Fibroblast of skin of scalp (primary cell): ENCODE measurements around the gene NUDT3.
"Not testable (repeated sequence)": the region's sequence is repeated elsewhere in the genome, so short reads cannot be mapped to it uniquely, and the experiment has no call there.

Experiments used
- DNase-seq: peaks from one replicate; pipeline ENCODE4 v3.0.0-alpha.2; 2013

The NUDT3 gene

DNA sequence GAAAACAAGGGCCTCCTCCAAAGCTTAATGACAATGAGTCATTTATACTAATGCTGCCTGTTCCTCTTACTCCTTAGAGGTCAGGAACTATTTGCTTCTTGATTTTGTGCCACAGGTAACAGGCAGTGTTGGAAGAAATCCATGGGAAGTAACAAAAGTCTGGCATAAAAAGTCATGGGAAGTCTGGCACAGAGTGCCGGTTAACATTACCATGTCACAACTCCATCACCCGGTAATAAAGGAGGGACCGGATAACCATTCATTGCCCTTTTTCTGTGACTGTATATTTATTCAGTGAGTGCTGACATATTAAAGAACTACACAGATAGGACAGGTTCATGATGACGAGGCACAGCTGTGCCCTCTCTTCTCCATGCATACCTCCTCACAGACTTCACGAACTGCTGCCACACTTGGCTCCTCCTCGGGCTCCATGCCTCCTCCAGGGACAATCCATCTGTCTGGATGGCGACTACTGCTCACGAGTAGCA lies 50.9 kb downstream of the NUDT3 start:
- DNase-seq: no peak

- no peak for DNase-seq
Measured at GRCh38 chr6:34340906-34341480, 51.5 kb downstream of the NUDT3 start.

DNA sequence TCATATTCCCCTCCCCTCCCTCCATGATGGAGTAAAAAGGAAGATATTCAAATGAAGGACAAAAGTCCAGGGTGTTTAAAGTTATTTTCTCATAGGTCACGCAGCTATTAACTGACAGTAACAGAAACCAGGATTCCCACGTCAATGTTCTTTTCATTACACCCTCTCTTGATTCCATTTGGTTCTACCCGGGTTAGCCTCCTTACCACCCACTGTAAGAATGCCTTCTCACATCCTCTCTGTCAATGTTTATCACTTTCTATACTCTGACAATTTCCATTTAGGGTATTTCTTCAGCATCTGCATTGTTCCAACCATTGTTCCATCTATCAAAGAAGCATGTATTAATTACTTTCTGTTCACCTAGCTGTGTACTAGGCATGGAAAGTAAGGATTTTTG lies 52.1 kb downstream of the NUDT3 start:
- no peak for DNase-seq

- DNase-seq: no peak
Measured at GRCh38 chr6:34339971-34340370, 52.5 kb downstream of the NUDT3 start.

DNA sequence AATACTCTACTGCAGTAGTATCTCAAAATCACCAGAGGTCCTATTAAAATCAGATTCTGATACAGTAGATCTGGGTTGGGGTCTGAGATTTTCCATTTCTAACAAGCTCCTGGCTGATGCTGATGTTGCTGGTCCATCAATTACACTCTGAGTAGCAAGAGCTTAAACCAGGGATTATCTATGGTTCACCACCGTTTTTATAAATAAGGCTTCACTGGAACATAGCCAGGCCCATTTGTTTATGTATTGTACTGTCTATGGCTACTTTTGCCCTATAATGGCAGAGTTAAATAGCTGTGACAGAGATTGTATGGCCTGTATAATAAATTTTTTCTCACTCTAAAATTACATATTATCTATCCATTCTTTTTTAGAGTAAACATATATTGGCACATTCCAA lies 53.0 kb downstream of the NUDT3 start:
- no peak for DNase-seq

DNA sequence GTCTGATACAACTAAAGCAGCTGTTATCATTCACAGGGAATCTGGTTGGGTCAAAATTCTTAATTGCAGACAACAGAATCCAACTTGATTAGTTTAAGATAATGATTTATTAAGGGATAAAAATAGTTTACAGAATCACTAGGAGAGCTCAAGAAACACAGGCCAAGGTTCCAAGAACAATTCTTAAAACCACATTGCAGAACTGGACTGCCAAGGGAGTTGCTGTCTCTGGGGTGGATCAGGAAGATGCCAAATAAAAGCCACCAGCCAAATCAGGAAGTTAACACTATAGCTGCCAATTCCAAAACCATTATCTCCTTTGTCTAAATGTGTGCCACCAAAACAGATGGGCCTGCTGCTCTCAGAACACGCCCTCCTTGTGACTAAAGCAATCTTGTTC lies 53.7 kb downstream of the NUDT3 start:
- DNase-seq: no peak

DNA sequence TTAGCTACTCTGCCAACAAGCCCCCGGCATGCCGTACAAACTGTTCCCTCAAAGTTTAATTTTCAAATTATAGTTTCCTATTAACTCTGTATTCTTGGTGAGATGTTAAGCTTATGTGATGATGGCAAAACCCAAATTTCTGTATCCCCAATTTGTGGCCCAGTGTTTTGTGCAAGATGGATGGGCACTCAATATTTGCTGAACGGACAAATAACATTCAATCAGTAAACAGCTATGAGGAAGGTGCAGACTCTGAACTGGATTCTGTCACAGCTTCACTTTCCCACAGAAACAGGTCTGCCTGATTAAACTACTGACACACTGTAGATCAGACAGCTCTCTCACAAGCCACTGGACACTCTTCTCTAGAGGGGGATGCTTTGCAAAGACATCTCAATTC lies 54.1 kb downstream of the NUDT3 start:
- no peak for DNase-seq

GRCh38 chr6:34334796-34335416 lies 57.6 kb downstream of the NUDT3 start:
- DNase-seq: peak; percentile 32

DNA sequence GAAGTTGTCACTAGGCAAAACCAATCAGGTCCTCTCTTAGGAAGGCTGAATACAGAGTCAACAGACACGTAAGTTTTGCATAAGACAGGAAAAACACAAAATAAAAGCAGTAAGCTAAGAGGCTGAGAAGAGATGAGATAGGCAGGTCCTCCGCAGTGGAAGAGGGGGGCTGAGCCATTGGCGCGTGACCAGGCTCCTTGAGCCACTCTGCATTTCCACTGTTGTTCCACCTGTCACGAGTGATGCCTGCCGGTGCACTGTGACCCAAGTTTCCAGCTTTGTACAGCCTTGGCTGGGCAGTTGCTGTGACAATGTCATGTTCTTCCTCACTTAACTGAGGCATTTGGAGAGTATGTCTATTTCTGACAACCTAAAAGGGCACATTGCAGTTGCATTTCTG lies 58.6 kb downstream of the NUDT3 start:
- DNase-seq: no peak

DNA sequence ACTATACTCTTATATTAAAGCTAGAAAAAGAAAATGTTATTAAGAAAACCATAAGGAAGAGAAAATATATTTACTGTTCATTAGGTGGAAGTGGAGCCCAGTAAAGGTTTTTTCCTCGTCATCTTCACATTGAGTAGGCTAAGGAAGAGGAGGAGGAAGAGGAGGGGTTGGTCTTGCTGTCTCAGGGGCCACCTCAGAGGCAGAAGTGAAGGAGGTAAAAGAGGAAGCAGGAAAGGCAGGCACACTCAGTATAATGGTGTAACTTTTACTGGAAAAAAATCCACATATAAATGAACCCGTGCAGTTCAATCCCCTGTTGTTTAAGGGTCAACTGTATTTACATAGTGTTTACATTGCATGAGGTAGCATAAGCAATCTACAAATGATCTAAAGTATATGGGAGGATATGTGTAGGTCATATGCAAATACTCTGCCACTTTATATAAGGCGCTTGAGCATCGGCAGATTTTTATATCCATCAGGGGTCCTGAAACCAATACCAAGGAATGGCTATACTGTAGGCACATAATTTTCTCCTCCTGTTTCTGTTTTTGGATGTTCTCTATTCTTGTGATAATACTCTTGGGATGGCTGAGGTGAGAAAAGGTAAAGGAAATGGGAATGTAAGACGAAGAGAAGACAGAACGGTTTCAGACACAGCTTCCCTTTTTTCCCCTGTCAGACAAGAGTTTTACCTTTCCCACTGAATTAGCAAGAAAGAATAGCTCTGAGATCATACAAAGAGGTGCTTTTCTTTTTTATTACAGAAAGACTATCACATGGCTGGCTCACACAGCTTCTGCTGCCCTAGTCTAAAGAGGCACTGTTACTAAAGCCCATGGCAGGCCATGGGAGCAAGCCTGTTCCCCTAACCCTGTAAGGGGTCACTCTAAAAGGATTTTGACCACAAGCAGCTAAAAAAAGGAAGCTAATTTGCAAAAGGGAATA lies 59.9 kb downstream of the NUDT3 start:
- no peak for DNase-seq

DNA sequence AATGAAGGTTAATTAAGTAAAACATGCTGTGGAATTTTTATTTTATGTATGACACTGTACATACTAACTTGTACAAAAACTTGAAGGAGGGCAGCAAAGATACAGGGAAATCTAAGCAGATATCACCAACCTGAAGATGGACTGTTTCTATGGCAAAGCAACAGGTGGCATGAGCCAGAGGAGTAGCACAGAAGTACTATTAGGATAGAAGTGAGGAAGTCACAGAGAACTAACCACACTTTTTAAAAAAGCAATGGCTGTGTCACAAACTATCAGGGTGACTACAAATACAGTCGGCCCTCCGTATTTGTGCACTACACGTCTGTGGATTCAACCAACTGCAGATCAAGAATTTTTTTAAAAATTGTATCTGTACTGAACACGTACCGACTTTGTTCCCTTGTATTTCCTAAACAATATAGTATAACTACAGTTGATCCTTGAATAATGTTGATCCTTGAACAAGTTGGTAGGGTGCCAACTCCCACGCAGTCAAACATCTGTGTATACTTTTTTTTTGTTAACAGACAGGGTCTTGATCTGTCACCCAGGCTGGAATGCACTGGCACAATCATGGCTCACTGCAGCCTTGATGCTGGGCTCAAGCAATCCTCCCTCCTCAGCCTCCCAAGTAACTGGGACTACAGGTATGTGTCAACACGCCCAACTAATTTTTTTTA lies 61.0 kb downstream of the NUDT3 start:
- no peak for DNase-seq

GRCh38 chr6:34329814-34330213 lies 62.7 kb downstream of the NUDT3 start:
- not testable (repeated sequence) for DNase-seq

GRCh38 chr6:34328969-34329368 lies 63.5 kb downstream of the NUDT3 start:
- DNase-seq: no peak

- not testable (repeated sequence) for DNase-seq
Measured at GRCh38 chr6:34327313-34328205, 64.9 kb downstream of the NUDT3 start.

DNA sequence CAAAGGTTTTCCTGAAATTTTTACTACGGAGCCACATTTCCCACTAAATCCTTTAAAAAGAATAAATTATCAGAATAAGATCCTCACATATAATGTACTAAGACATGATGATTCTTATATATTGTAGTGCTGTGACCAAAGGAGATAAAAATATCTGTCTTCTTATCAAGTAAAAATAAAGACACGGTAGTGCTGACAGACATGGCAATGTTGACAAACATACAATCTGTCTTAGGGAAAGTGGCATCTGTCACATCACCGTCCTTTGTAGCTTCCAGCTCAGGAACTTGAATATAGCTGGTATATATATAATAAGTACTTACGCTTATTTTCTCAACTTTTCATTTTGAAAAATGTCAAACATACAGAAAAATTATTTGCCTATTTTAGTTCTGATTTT lies 66.8 kb downstream of the NUDT3 start:
- no peak for DNase-seq

- DNase-seq: peak; percentile 36
Measured at GRCh38 chr6:34324738-34325444, 67.6 kb downstream of the NUDT3 start.

DNA sequence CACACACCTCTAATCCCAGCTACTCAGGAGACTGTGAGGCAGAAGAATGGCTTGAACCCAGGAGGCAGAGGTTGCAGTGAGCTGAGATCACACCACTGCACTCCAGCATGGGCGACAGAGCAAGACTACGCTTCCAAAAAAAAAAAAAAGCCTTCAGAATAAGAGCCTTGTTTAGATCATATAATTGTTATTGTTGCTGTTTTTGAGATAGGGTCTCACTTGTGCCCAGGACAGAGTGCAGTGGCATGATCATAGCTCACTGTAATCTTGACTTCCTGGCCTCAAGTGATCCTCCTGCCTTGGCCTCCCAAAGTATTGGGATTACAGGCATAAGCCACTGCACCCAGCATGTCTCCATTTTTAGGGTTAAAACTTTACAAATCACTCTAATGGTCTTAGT lies 68.2 kb downstream of the NUDT3 start:
- DNase-seq: not testable (repeated sequence)

- no peak for DNase-seq
Measured at GRCh38 chr6:34323300-34323699, 69.2 kb downstream of the NUDT3 start.

GRCh38 chr6:34322732-34323131 lies 69.7 kb downstream of the NUDT3 start:
- DNase-seq: no peak

DNA sequence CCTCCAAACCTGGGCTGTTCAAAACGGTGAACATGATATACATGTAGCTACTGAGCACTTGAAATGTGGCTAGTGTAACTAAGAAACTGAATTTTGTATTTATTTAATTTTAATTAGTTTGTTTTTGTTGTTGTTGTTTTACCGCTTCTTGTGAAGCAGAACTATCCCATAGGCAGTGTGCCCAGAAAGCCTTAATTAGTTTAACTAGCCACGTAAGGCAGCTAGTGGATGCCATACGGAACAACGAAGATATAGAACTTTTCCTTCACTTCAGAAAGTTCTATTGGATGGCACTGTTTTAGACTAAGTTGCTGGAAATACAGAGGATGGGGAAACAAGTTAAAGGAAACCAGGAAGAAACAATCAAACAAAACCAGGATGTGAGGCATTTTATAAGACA lies 70.6 kb downstream of the NUDT3 start:
- DNase-seq: no peak

- DNase-seq: no peak
Measured at GRCh38 chr6:34319471-34319885, 73.0 kb downstream of the NUDT3 start.
